Measurements from ENCODE around the gene EXOC6B. TPM values are rescaled to one million over a fixed set of nuclear protein-coding genes. Genes with fewer than 3 reads are reported as not detected.

EXOC6B gene
- polyA plus RNA-seq, 1 donor: 11.5 TPM

DNA sequence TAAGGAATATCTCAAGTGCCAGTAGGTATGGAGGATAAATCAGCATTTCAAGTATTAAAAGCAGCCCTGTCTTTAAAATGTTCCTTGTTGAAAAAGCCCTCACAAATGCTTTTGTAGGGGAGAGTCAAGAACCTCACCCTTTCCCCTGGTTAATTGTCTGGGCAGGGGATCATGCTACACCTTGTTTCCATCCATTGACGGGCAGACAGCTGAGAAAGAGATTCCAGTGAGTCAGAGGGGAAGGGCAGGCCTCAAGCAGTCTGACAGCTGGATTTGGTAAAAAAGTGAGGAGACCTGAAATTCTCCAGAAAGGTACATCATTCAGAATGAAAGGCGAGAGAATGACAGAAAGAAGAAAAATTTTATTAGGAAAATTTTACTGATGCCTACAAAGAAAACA lies 475.0 kb downstream of the EXOC6B start:
- H3K27me3 ChIP-seq (ENCODE audit: control insufficient read depth, insufficient read depth, low read length): no peaks in the 10 kb centered on the region
- 90% methylated on average over 2 of the region's 2 CpGs for WGBS (ENCODE audit: insufficient coverage, low lambda C conversion rate)
- H3K36me3 ChIP-seq (ENCODE audit: control insufficient read depth, insufficient read depth, low read length): no peaks in the 10 kb centered on the region
- no peak for DNase-seq
- H3K27ac ChIP-seq (ENCODE audit: low read length): no peak overlapping the region
- no peak overlapping the region for H3K4me3 ChIP-seq (ENCODE audit: low read length)
- no peaks in the 10 kb centered on the region for H3K9me3 ChIP-seq (ENCODE audit: control insufficient read depth, low read depth, low read length)
- no peaks in the 10 kb centered on the region for H3K4me1 ChIP-seq (ENCODE audit: control insufficient read depth, insufficient read depth, low read length)

DNA sequence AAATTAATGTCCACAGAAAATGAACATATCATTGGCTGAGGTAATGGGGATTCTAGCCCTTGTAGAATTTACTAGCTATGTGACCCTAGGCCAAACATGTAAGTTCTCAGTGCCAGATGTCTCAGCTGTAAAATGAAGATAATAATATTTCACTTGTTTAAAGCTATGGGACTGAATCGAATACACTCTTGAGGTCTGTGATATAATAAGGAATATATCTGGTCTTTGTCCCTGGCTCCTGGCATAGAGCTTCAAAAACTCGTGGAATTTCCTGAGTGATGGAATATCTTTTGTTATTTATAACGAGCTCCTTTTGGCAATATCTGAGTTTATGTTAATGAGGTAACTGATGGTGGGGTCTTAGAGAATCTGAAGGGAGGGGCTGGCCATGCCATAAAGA lies 476.8 kb downstream of the EXOC6B start:
- no peaks in the 10 kb centered on the region for H3K4me1 ChIP-seq (ENCODE audit: control insufficient read depth, insufficient read depth, low read length)
- no peak for DNase-seq
- H3K36me3 ChIP-seq (ENCODE audit: control insufficient read depth, insufficient read depth, low read length): no peaks in the 10 kb centered on the region
- no CpG with 5 or more reads among the region's 3 CpGs for WGBS (ENCODE audit: insufficient coverage, low lambda C conversion rate)
- peaks cover 7% of the 10 kb centered on the region for H3K9me3 ChIP-seq (ENCODE audit: control insufficient read depth, low read depth, low read length)
- H3K4me3 ChIP-seq (ENCODE audit: low read length): no peak overlapping the region
- H3K27ac ChIP-seq (ENCODE audit: low read length): no peak overlapping the region
- H3K27me3 ChIP-seq (ENCODE audit: control insufficient read depth, insufficient read depth, low read length): no peaks in the 10 kb centered on the region

DNA sequence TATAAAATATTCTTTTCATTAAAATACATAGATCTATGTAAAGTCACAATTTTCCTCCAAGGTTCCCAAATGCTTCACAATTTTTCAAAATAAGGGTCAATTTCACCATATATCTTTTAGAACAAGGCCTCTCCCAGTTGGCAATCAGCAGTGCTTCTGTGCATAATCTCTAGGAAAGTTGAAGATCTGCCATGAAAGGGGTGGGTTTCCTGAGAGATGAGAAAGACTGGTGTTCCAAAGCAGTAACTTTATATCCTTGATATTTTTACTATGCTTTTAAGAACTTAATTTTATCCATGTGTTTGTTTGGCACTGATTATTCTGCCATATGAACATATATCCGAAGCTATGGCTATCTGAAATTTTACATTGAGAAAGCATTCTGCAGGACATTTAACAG lies 478.8 kb downstream of the EXOC6B start:
- Histone ChIP-seq H3K27ac (ENCODE audit: low read length) (no peak overlapping the region), H3K27me3 (ENCODE audit: control insufficient read depth, insufficient read depth, low read length) (no peaks in the 10 kb centered on the region), H3K36me3 (ENCODE audit: control insufficient read depth, insufficient read depth, low read length) (no peaks in the 10 kb centered on the region), H3K4me1 (ENCODE audit: control insufficient read depth, insufficient read depth, low read length) (no peaks in the 10 kb centered on the region), H3K4me3 (ENCODE audit: low read length) (no peak overlapping the region), H3K9me3 (ENCODE audit: control insufficient read depth, low read depth, low read length) (peaks cover 7% of the 10 kb centered on the region)
- 100% methylated on average over 1 of the region's 1 CpG for WGBS (ENCODE audit: insufficient coverage, low lambda C conversion rate)
- DNase-seq: no peak

DNA sequence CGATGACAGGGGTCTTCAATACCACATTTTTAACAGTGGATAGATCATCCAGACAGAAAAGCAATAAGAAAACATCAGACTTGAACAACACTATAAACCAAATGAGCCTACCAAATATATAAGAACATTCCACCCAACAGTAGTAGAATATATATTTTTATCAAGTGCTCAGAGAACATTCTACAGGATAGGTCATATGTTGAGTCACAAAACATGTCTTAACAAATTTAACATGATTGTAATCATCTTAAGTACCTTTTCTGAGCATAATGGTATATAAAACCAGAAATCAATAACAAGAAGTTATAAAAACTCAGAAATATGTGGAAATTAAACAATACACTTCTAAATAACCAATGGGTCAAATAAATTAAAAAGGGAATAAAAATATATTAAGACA lies 484.2 kb downstream of the EXOC6B start:
- Histone ChIP-seq H3K4me3 (ENCODE audit: low read length) (no peak overlapping the region), H3K27me3 (ENCODE audit: control insufficient read depth, insufficient read depth, low read length) (no peaks in the 10 kb centered on the region), H3K27ac (ENCODE audit: low read length) (no peak overlapping the region), H3K36me3 (ENCODE audit: control insufficient read depth, insufficient read depth, low read length) (no peaks in the 10 kb centered on the region), H3K9me3 (ENCODE audit: control insufficient read depth, low read depth, low read length) (peaks cover 7% of the 10 kb centered on the region), H3K4me1 (ENCODE audit: control insufficient read depth, insufficient read depth, low read length) (no peaks in the 10 kb centered on the region)
- DNase-seq: no peak
- no CpG with 5 or more reads among the region's 1 CpG for WGBS (ENCODE audit: insufficient coverage, low lambda C conversion rate)

DNA sequence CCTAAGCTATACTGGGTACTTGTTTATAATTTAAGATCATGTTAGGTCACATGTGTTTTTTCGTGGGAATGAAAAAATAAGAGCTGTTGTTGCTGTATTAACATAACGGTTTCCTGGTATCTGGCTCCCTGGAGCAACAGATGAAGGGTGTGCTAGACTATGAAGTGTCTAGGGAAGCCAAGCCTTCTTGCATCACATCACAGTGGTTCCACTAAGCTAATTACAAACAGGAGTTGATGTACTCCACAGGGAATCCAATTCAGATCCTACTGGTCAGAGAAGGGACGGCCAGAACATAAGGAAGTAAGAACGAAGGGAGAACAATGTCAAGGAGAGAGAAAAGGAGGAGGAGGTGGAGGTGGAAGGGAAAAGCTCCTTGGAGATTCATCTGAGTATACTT lies 485.2 kb downstream of the EXOC6B start:
- H3K36me3 ChIP-seq (ENCODE audit: control insufficient read depth, insufficient read depth, low read length): no peaks in the 10 kb centered on the region
- peaks cover 7% of the 10 kb centered on the region for H3K9me3 ChIP-seq (ENCODE audit: control insufficient read depth, low read depth, low read length)
- no peak for DNase-seq
- H3K4me1 ChIP-seq (ENCODE audit: control insufficient read depth, insufficient read depth, low read length): no peaks in the 10 kb centered on the region
- WGBS (ENCODE audit: insufficient coverage, low lambda C conversion rate): 100% methylated on average over 1 of the region's 4 CpGs
- no peak overlapping the region for H3K27ac ChIP-seq (ENCODE audit: low read length)
- H3K4me3 ChIP-seq (ENCODE audit: low read length): no peak overlapping the region
- H3K27me3 ChIP-seq (ENCODE audit: control insufficient read depth, insufficient read depth, low read length): no peaks in the 10 kb centered on the region

DNA sequence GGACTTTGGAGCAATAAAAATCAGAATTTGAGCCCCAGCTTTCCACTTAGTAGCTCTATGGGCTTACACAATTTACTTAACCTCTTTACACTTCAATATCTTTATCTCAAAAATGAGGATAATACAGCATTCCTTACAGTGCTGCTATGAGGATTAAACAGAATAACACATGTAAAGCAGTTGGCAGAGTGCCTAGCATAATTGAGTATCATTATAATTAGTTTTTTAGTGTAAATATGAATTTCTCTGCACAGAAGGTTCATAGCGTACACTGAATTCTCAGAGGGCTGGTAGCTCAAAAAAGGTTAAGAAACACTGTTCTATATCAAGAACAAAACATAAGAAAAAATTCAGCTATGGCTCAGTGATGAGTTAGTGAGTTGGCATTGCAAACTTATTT lies 487.8 kb downstream of the EXOC6B start:
- Histone ChIP-seq H3K4me1 (ENCODE audit: control insufficient read depth, insufficient read depth, low read length) (no peaks in the 10 kb centered on the region), H3K9me3 (ENCODE audit: control insufficient read depth, low read depth, low read length) (no peaks in the 10 kb centered on the region), H3K27me3 (ENCODE audit: control insufficient read depth, insufficient read depth, low read length) (no peaks in the 10 kb centered on the region), H3K36me3 (ENCODE audit: control insufficient read depth, insufficient read depth, low read length) (no peaks in the 10 kb centered on the region), H3K4me3 (ENCODE audit: low read length) (no peak overlapping the region), H3K27ac (ENCODE audit: low read length) (no peak overlapping the region)
- 100% methylated on average over 1 of the region's 1 CpG for WGBS (ENCODE audit: insufficient coverage, low lambda C conversion rate)
- DNase-seq: no peak

DNA sequence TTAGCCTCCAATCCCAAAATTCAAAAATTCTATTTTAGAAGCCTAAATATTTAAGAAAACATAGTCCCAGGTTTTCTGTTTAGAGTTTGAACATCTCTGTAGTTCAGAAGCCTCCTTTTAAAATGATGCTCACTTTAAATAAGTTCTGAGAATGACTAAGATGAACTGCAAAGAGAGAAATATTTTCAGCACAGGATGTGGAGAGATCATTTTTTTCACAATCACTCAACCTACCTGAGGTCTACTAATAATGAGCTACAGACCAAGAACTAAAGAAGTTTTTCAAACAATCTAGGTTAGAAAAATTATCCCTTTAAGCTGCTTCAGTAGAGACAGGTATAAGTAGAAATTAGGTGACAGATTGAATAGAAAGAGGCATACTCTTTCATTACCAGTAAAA lies 493.1 kb downstream of the EXOC6B start:
- H3K27ac ChIP-seq (ENCODE audit: low read length): no peak overlapping the region
- H3K27me3 ChIP-seq (ENCODE audit: control insufficient read depth, insufficient read depth, low read length): no peaks in the 10 kb centered on the region
- no peaks in the 10 kb centered on the region for H3K36me3 ChIP-seq (ENCODE audit: control insufficient read depth, insufficient read depth, low read length)
- H3K4me1 ChIP-seq (ENCODE audit: control insufficient read depth, insufficient read depth, low read length): no peaks in the 10 kb centered on the region
- H3K4me3 ChIP-seq (ENCODE audit: low read length): no peak overlapping the region
- no peak for DNase-seq
- no peaks in the 10 kb centered on the region for H3K9me3 ChIP-seq (ENCODE audit: control insufficient read depth, low read depth, low read length)

DNA sequence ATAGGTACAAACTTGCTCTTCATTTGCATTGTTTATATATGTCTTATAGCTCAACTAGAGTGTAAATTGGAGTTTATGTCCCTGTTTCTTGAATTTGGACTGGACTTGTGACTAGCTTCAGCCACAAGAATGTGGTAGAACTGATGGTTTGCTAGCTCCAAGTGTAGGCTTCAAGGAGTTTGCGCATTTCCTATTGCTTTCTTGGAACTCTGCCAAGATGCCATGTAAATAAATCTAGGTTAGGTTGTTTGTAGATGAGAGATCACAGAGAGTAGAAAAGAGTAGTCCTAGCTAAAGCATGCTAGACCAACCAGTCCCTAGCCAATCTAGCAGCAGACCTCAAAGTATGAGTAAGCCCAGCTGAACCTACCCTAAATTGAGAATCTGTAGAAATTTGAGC lies 495.2 kb downstream of the EXOC6B start:
- no peak overlapping the region for H3K27ac ChIP-seq (ENCODE audit: low read length)
- no CpG with 5 or more reads among the region's 1 CpG for WGBS (ENCODE audit: insufficient coverage, low lambda C conversion rate)
- no peaks in the 10 kb centered on the region for H3K4me1 ChIP-seq (ENCODE audit: control insufficient read depth, insufficient read depth, low read length)
- H3K9me3 ChIP-seq (ENCODE audit: control insufficient read depth, low read depth, low read length): no peaks in the 10 kb centered on the region
- DNase-seq: no peak
- no peak overlapping the region for H3K4me3 ChIP-seq (ENCODE audit: low read length)
- H3K27me3 ChIP-seq (ENCODE audit: control insufficient read depth, insufficient read depth, low read length): no peaks in the 10 kb centered on the region
- no peaks in the 10 kb centered on the region for H3K36me3 ChIP-seq (ENCODE audit: control insufficient read depth, insufficient read depth, low read length)

DNA sequence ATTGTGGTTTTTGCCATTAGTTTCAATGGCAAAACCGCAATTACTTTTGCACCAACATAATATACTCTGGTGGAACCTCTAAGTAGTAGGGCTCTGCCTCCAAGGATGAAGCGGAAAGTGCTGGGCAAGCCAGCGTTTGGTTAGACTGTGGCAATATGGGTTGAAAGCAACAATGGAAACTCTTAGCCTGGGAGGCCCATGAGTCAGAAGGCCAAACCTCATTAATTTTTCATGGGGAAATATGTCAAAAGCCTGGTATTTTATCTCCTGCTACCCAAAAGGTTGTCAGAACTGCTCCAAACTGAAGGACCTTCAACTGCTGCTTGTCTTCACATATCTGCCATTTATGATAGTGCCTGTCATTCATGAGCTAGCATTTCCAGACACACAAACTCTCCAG lies 499.1 kb downstream of the EXOC6B start:
- Histone ChIP-seq H3K36me3 (ENCODE audit: control insufficient read depth, insufficient read depth, low read length) (no peaks in the 10 kb centered on the region), H3K9me3 (ENCODE audit: control insufficient read depth, low read depth, low read length) (no peaks in the 10 kb centered on the region), H3K27me3 (ENCODE audit: control insufficient read depth, insufficient read depth, low read length) (no peaks in the 10 kb centered on the region), H3K27ac (ENCODE audit: low read length) (no peak overlapping the region), H3K4me3 (ENCODE audit: low read length) (no peak overlapping the region), H3K4me1 (ENCODE audit: control insufficient read depth, insufficient read depth, low read length) (no peaks in the 10 kb centered on the region)
- 94% methylated on average over 3 of the region's 3 CpGs for WGBS (ENCODE audit: insufficient coverage, low lambda C conversion rate)
- no peak for DNase-seq

DNA sequence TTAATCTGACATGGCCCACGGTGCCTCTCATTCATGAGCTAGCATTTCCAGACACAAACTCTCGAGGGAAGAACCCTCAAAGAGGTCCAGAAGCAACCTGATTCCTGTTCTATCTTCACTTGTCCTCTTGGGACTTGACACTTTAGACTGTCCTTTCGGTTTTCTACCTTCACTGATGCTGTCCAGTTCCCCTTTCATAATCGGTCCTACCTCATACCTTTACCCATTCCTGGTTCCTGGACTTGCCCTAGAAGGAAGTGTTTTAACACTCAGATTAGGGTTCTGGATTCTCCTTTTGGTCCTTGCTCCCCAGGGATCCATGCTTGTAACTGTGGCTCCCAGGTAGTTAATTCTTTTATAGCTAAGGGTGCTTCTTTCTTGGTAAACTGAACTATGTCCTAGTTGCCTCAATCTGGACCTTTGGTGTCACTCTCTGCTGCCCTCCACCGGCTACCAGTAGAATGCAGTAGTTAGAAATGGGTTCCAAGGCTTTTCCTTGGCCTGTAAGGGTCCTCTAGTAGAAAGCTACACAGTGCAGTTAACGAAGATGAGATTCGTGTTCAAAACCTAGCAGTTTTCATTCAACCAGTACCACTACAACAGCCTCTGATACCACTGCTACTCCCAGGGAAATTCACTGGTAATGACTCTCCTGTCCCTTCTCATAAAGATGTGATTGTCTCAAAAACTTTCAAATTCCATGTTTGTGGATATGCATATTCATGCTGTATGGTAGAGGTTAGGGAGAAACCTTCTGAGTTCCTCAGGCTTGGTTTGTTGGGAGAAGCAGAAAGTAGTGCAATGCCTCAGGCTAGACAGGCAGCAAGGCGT lies 500.0 kb downstream of the EXOC6B start:
- H3K36me3 ChIP-seq (ENCODE audit: control insufficient read depth, insufficient read depth, low read length): no peaks in the 10 kb centered on the region
- 93% methylated on average over 2 of the region's 8 CpGs for WGBS (ENCODE audit: insufficient coverage, low lambda C conversion rate)
- no peaks in the 10 kb centered on the region for H3K27me3 ChIP-seq (ENCODE audit: control insufficient read depth, insufficient read depth, low read length)
- no peaks in the 10 kb centered on the region for H3K4me1 ChIP-seq (ENCODE audit: control insufficient read depth, insufficient read depth, low read length)
- no peaks in the 10 kb centered on the region for H3K9me3 ChIP-seq (ENCODE audit: control insufficient read depth, low read depth, low read length)
- H3K27ac ChIP-seq (ENCODE audit: low read length): no peak overlapping the region
- H3K4me3 ChIP-seq (ENCODE audit: low read length): no peak overlapping the region
- peak; percentile 12 to 41 for DNase-seq

DNA sequence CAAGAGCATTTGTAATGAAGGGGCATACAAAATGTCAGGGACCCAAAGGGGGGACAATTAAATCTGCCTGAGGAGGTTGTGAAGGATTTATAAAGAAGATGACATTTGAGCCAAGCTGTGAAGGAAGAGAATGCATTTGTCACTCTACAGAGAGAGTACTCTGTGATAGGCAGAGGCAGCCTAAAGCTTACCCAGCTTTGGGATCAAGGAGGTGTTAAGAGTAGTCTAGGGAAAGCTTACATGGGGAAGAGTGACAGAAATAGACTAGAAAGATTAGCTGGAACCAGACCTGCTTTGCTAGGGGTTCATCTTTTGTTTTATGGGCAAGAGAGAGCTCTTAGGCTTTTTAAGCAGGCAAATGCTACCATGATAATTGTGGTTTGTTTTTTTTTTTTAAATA lies 509.1 kb downstream of the EXOC6B start:
- Histone ChIP-seq H3K9me3 (ENCODE audit: control insufficient read depth, low read depth, low read length) (no peaks in the 10 kb centered on the region), H3K36me3 (ENCODE audit: control insufficient read depth, insufficient read depth, low read length) (no peaks in the 10 kb centered on the region), H3K4me1 (ENCODE audit: control insufficient read depth, insufficient read depth, low read length) (no peaks in the 10 kb centered on the region), H3K27ac (ENCODE audit: low read length) (no peak overlapping the region), H3K4me3 (ENCODE audit: low read length) (no peak overlapping the region), H3K27me3 (ENCODE audit: control insufficient read depth, insufficient read depth, low read length) (no peaks in the 10 kb centered on the region)
- no peak for DNase-seq

Measured in large intestine (tissue), 3 donors.